Naive thymus-derived CD8-positive, alpha-beta T cell (primary cell): ENCODE results near the gene ADIRF. TPM values are rescaled to one million over a fixed set of nuclear protein-coding genes. Genes with fewer than 3 reads are reported as not detected.

Experiments
- ATAC-seq, 2 donors: fragments of 150-1000 bp; cut with Tn5 transposase in 1 of 2; sonication (Bioruptor Pico), chemical (Tn5 transposase) in 1 of 2; 1 replicate in 1 of 2; 2 replicates in 1 of 2; pipeline ENCODE4 v1.10.0; 2021; ENCODE audit warnings: mild to moderate bottlenecking in 2 of 2, moderate library complexity in 2 of 2
- POLR2A ChIA-PET: fragments of 350-600 bp; sonication (Branson Sonifier 250); formaldehyde crosslinking; loops from one replicate; lab custom pipeline; 2021; ENCODE audit warnings: antibody characterized with exemption; lab: Charles Lee
- DNase-seq, 10 donors: peaks; one replicate each; pipeline versions ENCODE4 v3.0.0 to v3.0.0-alpha.2; 2020 to 2022
- H3K27ac Mint-ChIP-seq, 10 donors: one replicate each; pipeline ENCODE4 v1.8.0; 2020 to 2022; ENCODE audit warnings: mild to moderate bottlenecking in 10 of 10, mixed read lengths in 10 of 10, moderate library complexity in 4 of 10, inconsistent platforms in 1 of 10
- H3K27me3 Mint-ChIP-seq, 5 donors: one replicate each; pipeline ENCODE4 v1.8.0; 2021 to 2022; ENCODE audit warnings: mixed read lengths in 5 of 5
- H3K36me3 Mint-ChIP-seq, 3 donors: one replicate each; pipeline ENCODE4 v1.8.0; 2020 to 2022; ENCODE audit warnings: mixed read lengths in 3 of 3, mild to moderate bottlenecking in 2 of 3, inconsistent platforms in 1 of 3
- H3K4me1 Mint-ChIP-seq, 4 donors: one replicate each; pipeline ENCODE4 v1.8.0; 2021 to 2022; ENCODE audit warnings: mixed read lengths in 4 of 4
- H3K4me3 Mint-ChIP-seq, 10 donors: one replicate each; pipeline ENCODE4 v1.8.0; 2020 to 2022; ENCODE audit warnings: mild to moderate bottlenecking in 10 of 10, mixed read lengths in 10 of 10, moderate library complexity in 6 of 10, inconsistent platforms in 1 of 10
- H3K9me3 Mint-ChIP-seq, 9 donors: one replicate each; pipeline ENCODE4 v1.8.0; 2020 to 2022; ENCODE audit warnings: mixed read lengths in 9 of 9, mild to moderate bottlenecking in 3 of 9, inconsistent platforms in 1 of 9, moderate library complexity in 1 of 9
- polyA plus RNA-seq, 3 donors: library from polyadenylated mRNA; unstranded; fragments of 300-500 nt; fragmentation: Illumina TruSeq; gene quantifications; one replicate each; pipeline ENCODE4 v1.2.3, GENCODE V29; 2021
- total RNA-seq, 8 experiments: library from RNA in 2 of 8; stranded (reverse) in 2 of 8; gene quantifications; one replicate each; pipeline ENCODE4 v1.2.3 and lab custom pipeline; 2021 to 2026

The ADIRF gene
- total and polyA plus RNA-seq, 5 experiments from 2014 or later: not detected

GRCh38 chr10:86964061-86964846 lies 4.0 kb upstream of the ADIRF start:
- no peaks in the 10 kb centered on the region for H3K36me3 Mint-ChIP-seq
- H3K27me3 Mint-ChIP-seq: peaks cover 0 to 2% (median 0%) of the 10 kb centered on the region in 5 donors
- no peak for ATAC-seq
- POLR2A ChIA-PET: no interaction called here
- no peak overlapping the region for H3K4me3 Mint-ChIP-seq
- peak in 1 of 10 donors; percentile 55 for DNase-seq
- H3K9me3 Mint-ChIP-seq: no peaks in the 10 kb centered on the region
- peaks cover 10 to 38% (median 29%) of the 10 kb centered on the region in 4 donors for H3K4me1 Mint-ChIP-seq
- H3K27ac Mint-ChIP-seq: no peak overlapping the region

- no peak for ATAC-seq
Measured at GRCh38 chr10:86964847-86965190, 3.5 kb upstream of the ADIRF start.

GRCh38 chr10:86965986-86966654 lies 2.2 kb upstream of the ADIRF start:
- peaks cover 0 to 2% (median 0%) of the 10 kb centered on the region in 5 donors for H3K27me3 Mint-ChIP-seq
- DNase-seq (no peak), ATAC-seq (peak; percentile 4)
- POLR2A ChIA-PET: interaction anchor here (0.6 to 1.6 kb wide), 11 partner anchors 8 to 1228 kb away, joined by 3 to 11 read pairs (median 6); partner anchors contain the start of genes GLUD1 and SHLD2
- peak overlapping the region; percentile 69 to 89 (median 83) for H3K4me3 Mint-ChIP-seq
- H3K9me3 Mint-ChIP-seq: no peaks in the 10 kb centered on the region
- peak overlapping the region; percentile 9 to 96 (median 86) for H3K27ac Mint-ChIP-seq
- no peaks in the 10 kb centered on the region for H3K36me3 Mint-ChIP-seq
- peaks cover 12 to 49% (median 39%) of the 10 kb centered on the region in 4 donors for H3K4me1 Mint-ChIP-seq

More at GRCh38 chr10:86964847-86965190, 3.5 kb upstream of the ADIRF start:
- H3K27ac Mint-ChIP-seq: peak overlapping the region in 1 of 10 donors; percentile 48
- no peaks in the 10 kb centered on the region for H3K9me3 Mint-ChIP-seq
- peaks cover 10 to 41% (median 33%) of the 10 kb centered on the region in 4 donors for H3K4me1 Mint-ChIP-seq
- DNase-seq: no peak
- H3K27me3 Mint-ChIP-seq: peaks cover 0 to 2% (median 0%) of the 10 kb centered on the region in 5 donors
- no peak overlapping the region for H3K4me3 Mint-ChIP-seq
- no peaks in the 10 kb centered on the region for H3K36me3 Mint-ChIP-seq
- POLR2A ChIA-PET: no interaction called here

- no peaks in the 10 kb centered on the region for H3K36me3 Mint-ChIP-seq
- peak overlapping the region in 6 of 10 donors; percentile 14 to 80 (median 42) for H3K4me3 Mint-ChIP-seq
- no peak for ATAC-seq
- DNase-seq: peak in 1 of 10 donors; percentile 50
- POLR2A ChIA-PET: interaction anchor here (0.8 to 2.7 kb wide), 4 partner anchors 16 to 29 kb away, joined by 3 to 14 read pairs (median 4); no protein-coding TSS in a partner anchor
- H3K4me1 Mint-ChIP-seq: peaks cover 16 to 59% (median 47%) of the 10 kb centered on the region in 4 donors
- H3K27ac Mint-ChIP-seq: peak overlapping the region in 3 of 10 donors; percentile 7 to 76 (median 70)
- peaks cover 0 to 2% (median 0%) of the 10 kb centered on the region in 5 donors for H3K27me3 Mint-ChIP-seq
- H3K9me3 Mint-ChIP-seq: no peaks in the 10 kb centered on the region
Measured at GRCh38 chr10:86967481-86967941, 771 bp upstream of the ADIRF start.

- peak overlapping the region; percentile 47 to 80 (median 66) for H3K4me3 Mint-ChIP-seq
- POLR2A ChIA-PET: interaction anchor here (0.9 to 2.7 kb wide), 5 partner anchors 10 to 29 kb away, joined by 3 to 14 read pairs (median 4); no protein-coding TSS in a partner anchor
- ATAC-seq: no peak
Measured at GRCh38 chr10:86968994-86969355, 693 bp downstream of the ADIRF start.

GRCh38 chr10:86969421-86970041 lies 1.2 kb downstream of the ADIRF start:
- no peaks in the 10 kb centered on the region for H3K9me3 Mint-ChIP-seq
- no peaks in the 10 kb centered on the region for H3K36me3 Mint-ChIP-seq
- peaks cover 0 to 2% (median 0%) of the 10 kb centered on the region in 5 donors for H3K27me3 Mint-ChIP-seq
- no peak for DNase-seq
- POLR2A ChIA-PET: interaction anchor here (0.9 to 2.7 kb wide), 6 partner anchors 10 to 125 kb away, joined by 3 to 26 read pairs (median 4); partner anchors contain the start of genes GLUD1 and SHLD2
- no peak for ATAC-seq
- H3K27ac Mint-ChIP-seq: peak overlapping the region in 7 of 10 donors; percentile 43 to 97 (median 74)
- peaks cover 19 to 68% (median 50%) of the 10 kb centered on the region in 4 donors for H3K4me1 Mint-ChIP-seq
- peak overlapping the region; percentile 31 to 80 (median 72) for H3K4me3 Mint-ChIP-seq

More at GRCh38 chr10:86968994-86969355, 693 bp downstream of the ADIRF start:
- H3K27me3 Mint-ChIP-seq: peaks cover 0 to 2% (median 0%) of the 10 kb centered on the region in 5 donors
- H3K4me1 Mint-ChIP-seq: peaks cover 19 to 68% (median 50%) of the 10 kb centered on the region in 4 donors
- H3K36me3 Mint-ChIP-seq: no peaks in the 10 kb centered on the region
- peak overlapping the region in 4 of 10 donors; percentile 69 to 80 (median 74) for H3K27ac Mint-ChIP-seq
- DNase-seq: no peak
- H3K9me3 Mint-ChIP-seq: no peaks in the 10 kb centered on the region

- Mint-ChIP-seq H3K36me3 (no peaks in the 10 kb centered on the region), H3K4me1 (peaks cover 19 to 67% (median 50%) of the 10 kb centered on the region in 4 donors), H3K27ac (peak overlapping the region; percentile 79 to 97 (median 90)), H3K9me3 (no peaks in the 10 kb centered on the region), H3K4me3 (peak overlapping the region; percentile 75 to 89 (median 81)), H3K27me3 (peaks cover 0 to 2% (median 0%) of the 10 kb centered on the region in 5 donors)
- POLR2A ChIA-PET: interaction anchor here (0.9 to 2.2 kb wide), 10 partner anchors 8 to 258 kb away, joined by 3 to 26 read pairs (median 4); partner anchors contain the start of genes GLUD1 and SHLD2
- DNase-seq (no peak), ATAC-seq (no peak)
Measured at GRCh38 chr10:86970162-86970981, 2.1 kb downstream of the ADIRF start.

GRCh38 chr10:86970982-86971231 lies 2.6 kb downstream of the ADIRF start:
- Mint-ChIP-seq H3K4me3 (peak overlapping the region; percentile 75 to 89 (median 81)), H3K4me1 (peaks cover 17 to 62% (median 45%) of the 10 kb centered on the region in 4 donors), H3K27ac (peak overlapping the region; percentile 79 to 97 (median 90)), H3K27me3 (peaks cover 0 to 2% (median 0%) of the 10 kb centered on the region in 5 donors), H3K9me3 (no peaks in the 10 kb centered on the region), H3K36me3 (no peaks in the 10 kb centered on the region)
- ATAC-seq: no peak
- DNase-seq: no peak
- POLR2A ChIA-PET: interaction anchor here (0.9 to 2.2 kb wide), 8 partner anchors 8 to 259 kb away, joined by 3 to 26 read pairs (median 4); partner anchors contain the start of genes GLUD1 and SHLD2

- H3K4me3 Mint-ChIP-seq: peak overlapping the region; percentile 80 to 91 (median 86)
- H3K36me3 Mint-ChIP-seq: no peaks in the 10 kb centered on the region
- no peaks in the 10 kb centered on the region for H3K9me3 Mint-ChIP-seq
- H3K27me3 Mint-ChIP-seq: peaks cover 0 to 2% (median 0%) of the 10 kb centered on the region in 5 donors
- H3K4me1 Mint-ChIP-seq: peaks cover 16 to 57% (median 40%) of the 10 kb centered on the region in 4 donors
- ATAC-seq (peak; percentile 83), DNase-seq (peak; percentile 88 to 95 (median 92))
- peak overlapping the region; percentile 87 to 98 (median 96) for H3K27ac Mint-ChIP-seq
- POLR2A ChIA-PET: interaction anchor here (0.9 to 2.2 kb wide), 8 partner anchors 9 to 260 kb away, joined by 3 to 26 read pairs (median 4); partner anchors contain the start of genes GLUD1 and SHLD2
Measured at GRCh38 chr10:86971232-86971991, 3.1 kb downstream of the ADIRF start.

- Mint-ChIP-seq H3K4me1 (peaks cover 11 to 43% (median 31%) of the 10 kb centered on the region in 4 donors), H3K9me3 (no peaks in the 10 kb centered on the region), H3K36me3 (no peaks in the 10 kb centered on the region), H3K27ac (peak overlapping the region; percentile 58 to 98 (median 90)), H3K27me3 (peaks cover 0 to 2% (median 0%) of the 10 kb centered on the region in 5 donors), H3K4me3 (peak overlapping the region; percentile 27 to 79 (median 60))
- DNase-seq (no peak), ATAC-seq (no peak)
- POLR2A ChIA-PET: no interaction called here
Measured at GRCh38 chr10:86972613-86973380, 4.5 kb downstream of the ADIRF start.
